K562 (cell line): Measurements from ENCODE around the gene ST6GAL1. TPM values are rescaled to one million over a fixed set of nuclear protein-coding genes. Genes with fewer than 3 reads are reported as not detected.
"Not testable (repeated sequence)": the region's sequence is repeated elsewhere in the genome, so short reads cannot be mapped to it uniquely, and the experiment has no call there.

Experiments
- ATAC-seq: fragments of 200-7000 bp; cut with Tn5 transposase; 3 replicates; pipeline ENCODE4 v1.9.1; 2020; ENCODE audit warnings: moderate library complexity
- BruUV-seq: library from RNA; stranded (reverse); fragments of 400-500 nt; replicated peaks from 2 replicates; lab custom pipeline; 2021; lab: Mats Ljungman, UMichigan
- CTCF ChIA-PET: fragments of 300-600 bp; formaldehyde crosslinking; extraction: SDS; loops from one replicate; lab custom pipeline; 2021; ENCODE audit warnings: low intra/inter-chr PET ratio; lab: Yijun Ruan, JAX
- POLR2A ChIA-PET: fragments of 300-600, 350-650 bp; sonication (Branson Sonifier 250); formaldehyde crosslinking; extraction: SDS; loops from one replicate; lab custom pipeline; 2021; ENCODE audit warnings: antibody characterized with exemption, inconsistent platforms; lab: Yijun Ruan, JAX
- DNase-seq, 4 experiments: peaks; one replicate each; pipeline versions ENCODE4 v3.0.0 to v3.0.0-alpha.2; 2011 to 2018; ENCODE audit warnings: low spot score in 3 of 4, mixed read lengths in 3 of 4; ENCODE audit errors: extremely low read depth in 1 of 4
- FAIRE-seq: peaks from 2 replicates; lab custom pipeline; 2011; peaks lifted over from hg19 to GRCh38; lab: Jason Lieb, UNC
- H2AFZ ChIP-seq: 2 replicates; pipeline ENCODE4 v1.6.0; 2011; ENCODE audit warnings: low read depth, low read length, control low read depth, inconsistent platforms
- H3K27ac ChIP-seq: fragments of 200-600 bp; 3 replicates; pipeline ENCODE4 v1.8.0; 2011; ENCODE audit warnings: low read depth, mild to moderate bottlenecking, control low read depth, inconsistent platforms, low read length, moderate library complexity, mixed read lengths; ENCODE audit errors: extremely low read depth
- H3K27me3 ChIP-seq, 2 experiments: fragments of 300-600 bp in 1 of 2; 2 replicates in 1 of 2; 3 replicates in 1 of 2; pipeline versions ENCODE4 v1.6.0 to v1.8.0; 2011; ENCODE audit warnings: inconsistent platforms in 2 of 2, low read length in 2 of 2, mild to moderate bottlenecking in 1 of 2, mixed read lengths in 1 of 2, moderate library complexity in 1 of 2; ENCODE audit not compliant: control insufficient read depth in 2 of 2, insufficient read depth in 2 of 2
- H3K36me3 ChIP-seq: fragments of 300-600 bp; 3 replicates; pipeline ENCODE4 v1.8.0; 2011; ENCODE audit warnings: mild to moderate bottlenecking, low read length, inconsistent platforms; ENCODE audit not compliant: control insufficient read depth, insufficient read depth
- H3K4me1 ChIP-seq, 2 experiments: fragments of 200-600 bp in 1 of 2; replicated peaks in 1 of 2; 2 replicates in 1 of 2; 3 replicates in 1 of 2; pipeline versions ENCODE4 v1.5.1 to v1.8.0; 2011; ENCODE audit warnings: inconsistent platforms in 2 of 2, low read length in 2 of 2, mild to moderate bottlenecking in 1 of 2, mixed read lengths in 1 of 2, moderate library complexity in 1 of 2; ENCODE audit not compliant: control insufficient read depth in 2 of 2, insufficient read depth in 2 of 2
- H3K4me2 ChIP-seq: 2 replicates; pipeline ENCODE4 v1.6.1; 2011; ENCODE audit warnings: low read length, control low read depth, inconsistent platforms, mixed read lengths; ENCODE audit not compliant: insufficient read depth
- H3K4me3 ChIP-seq: fragments of 200-600 bp; sonication (generic), shearing (Covaris generic); 2 replicates; pipeline ENCODE4 v1.5.1; 2016; ENCODE audit warnings: control low read depth, inconsistent platforms
- H3K79me2 ChIP-seq: fragments of 200-600 bp; 3 replicates; pipeline ENCODE4 v1.8.0; 2011; ENCODE audit warnings: low read length, inconsistent platforms; ENCODE audit not compliant: control insufficient read depth, insufficient read depth
- H3K9ac ChIP-seq, 2 experiments: 2 replicates each; pipeline versions ENCODE4 v1.6.0 to v1.6.1; 2011; ENCODE audit warnings: low read depth in 2 of 2, low read length in 2 of 2, control low read depth in 1 of 2, inconsistent platforms in 1 of 2, mild to moderate bottlenecking in 1 of 2, mixed read lengths in 1 of 2; ENCODE audit not compliant: insufficient read depth in 1 of 2
- H3K9me1 ChIP-seq: one replicate; pipeline ENCODE4 v1.6.0; 2011; ENCODE audit warnings: inconsistent platforms, mild to moderate bottlenecking, low read length, moderate library complexity; ENCODE audit not compliant: control insufficient read depth, insufficient read depth
- H3K9me3 ChIP-seq: replicated peaks from 2 replicates; pipeline ENCODE4 v1.5.1; 2011; ENCODE audit warnings: low read depth, low read length, inconsistent platforms; ENCODE audit not compliant: control insufficient read depth, insufficient read depth
- H4K20me1 ChIP-seq: replicated peaks from 2 replicates; pipeline ENCODE4 v1.6.1; 2011; ENCODE audit warnings: low read length, inconsistent platforms, mixed read lengths; ENCODE audit not compliant: control insufficient read depth, insufficient read depth
- HBP1 ChIP-seq: fragments of 450-650 bp; formaldehyde crosslinking; IDR thresholded peaks from 2 replicates; pipeline ENCODE4 v1.4.0; 2022; ENCODE audit warnings: missing genetic modification characterization
- SRSF9 ChIP-seq: fragments of 200-400 bp; formaldehyde crosslinking; IDR thresholded peaks from 2 replicates; pipeline ENCODE4 v1.6.1; 2017; ENCODE audit warnings: low read depth, low read length, borderline replicate concordance
- WGBS: fragments of 100-300 bp; shearing (Covaris generic); methylation state at CpG from one replicate; pipeline ENCODE4 v1.1.6; 2016; ENCODE audit warnings: low coverage, mixed read lengths; ENCODE audit not compliant: insufficient coverage; ENCODE audit errors: missing lambda C conversion rate; 5-methylcytosine and 5-hydroxymethylcytosine counted together
- in situ Hi-C: fragments of 300-500 bp; cut with MboI; formaldehyde crosslinking; loops from 4 replicates; pipeline ENCODE4 v1.15.0; 2018; ENCODE audit warnings: inconsistent platforms, mixed read lengths
- intact Hi-C: fragments of 100-400 bp; cut with micrococcal nuclease; formaldehyde crosslinking; loops from 2 replicates; pipeline ENCODE4 v1.14.2; 2022
- polyA plus RNA-seq, 8 experiments: library from polyadenylated mRNA; depleted of rRNA in 4 of 8; stranded (reverse) in 5 of 8; unstranded in 3 of 8; fragments of >200 nt; fragmentation: Nextera tagmentation in 2 of 8; fragmentation: Illumina TruSeq in 1 of 8; extraction: Ambion mirVana in 2 of 8; extraction: Trizol in 1 of 8; gene quantifications; 2 replicates each; pipeline versions ENCODE4 v1.2.1 to v1.2.3, GENCODE V29; 2011 to 2014; ENCODE audit warnings: inconsistent platforms in 1 of 8, missing spikeins in 1 of 8
- total RNA-seq, 7 experiments: library from RNA; depleted of rRNA in 6 of 7; stranded (reverse); fragments of >200 nt in 6 of 7; fragmentation: Illumina TruSeq in 2 of 7; extraction: Trizol in 2 of 7; gene quantifications; 2 replicates each; pipeline versions ENCODE4 v1.2.1 to v1.2.3, GENCODE V29; 2011 to 2021; ENCODE audit warnings: low replicate concordance in 1 of 7

Gene ST6GAL1
- total and polyA plus RNA-seq, 9 of the 15 experiments (the other 6 are each of a cell fraction or from before 2014, with no cell fraction given), result 31.9 to 145 (median 71.0) TPM

GRCh38 chr3:186969607-186970006 lies 39.3 kb downstream of the ST6GAL1 start (continued):
- TF ChIP-seq SRSF9, result no peak
- no peak for TF ChIP-seq HBP1 (CRISPR knock-in tag)

- POLR2A ChIA-PET, result interaction anchor here (0.6 to 1.2 kb wide), 2 partner anchors 13 to 59 kb away, joined by 3 to 4 read pairs; no protein-coding TSS in a partner anchor
- WGBS, result 87% methylated on average over 5 of the region's 10 CpGs
- CTCF ChIA-PET, result not testable (repeated sequence)
Measured at GRCh38 chr3:186971106-186971505, 40.8 kb downstream of the ST6GAL1 start.

More at GRCh38 chr3:186971106-186971505, 40.8 kb downstream of the ST6GAL1 start:
- H3K27me3 ChIP-seq, H3K9me1 ChIP-seq, H3K79me2 ChIP-seq, ATAC-seq, H2AFZ ChIP-seq, H3K27ac ChIP-seq, FAIRE-seq, H3K4me1 ChIP-seq, intact Hi-C loops, H4K20me1 ChIP-seq, BruUV-seq, H3K9ac ChIP-seq, in situ Hi-C loops, H3K9me3 ChIP-seq, H3K4me2 ChIP-seq, DNase-seq, H3K4me3 ChIP-seq: not testable (repeated sequence)
- H3K36me3 ChIP-seq, result peaks cover 82% of the 10 kb centered on the region
